ENCODE data around the gene SLC9A9.
"Not testable (repeated sequence)": the region's sequence is repeated elsewhere in the genome, so short reads cannot be mapped to it uniquely, and the experiment has no call there.

SLC9A9 gene

DNA sequence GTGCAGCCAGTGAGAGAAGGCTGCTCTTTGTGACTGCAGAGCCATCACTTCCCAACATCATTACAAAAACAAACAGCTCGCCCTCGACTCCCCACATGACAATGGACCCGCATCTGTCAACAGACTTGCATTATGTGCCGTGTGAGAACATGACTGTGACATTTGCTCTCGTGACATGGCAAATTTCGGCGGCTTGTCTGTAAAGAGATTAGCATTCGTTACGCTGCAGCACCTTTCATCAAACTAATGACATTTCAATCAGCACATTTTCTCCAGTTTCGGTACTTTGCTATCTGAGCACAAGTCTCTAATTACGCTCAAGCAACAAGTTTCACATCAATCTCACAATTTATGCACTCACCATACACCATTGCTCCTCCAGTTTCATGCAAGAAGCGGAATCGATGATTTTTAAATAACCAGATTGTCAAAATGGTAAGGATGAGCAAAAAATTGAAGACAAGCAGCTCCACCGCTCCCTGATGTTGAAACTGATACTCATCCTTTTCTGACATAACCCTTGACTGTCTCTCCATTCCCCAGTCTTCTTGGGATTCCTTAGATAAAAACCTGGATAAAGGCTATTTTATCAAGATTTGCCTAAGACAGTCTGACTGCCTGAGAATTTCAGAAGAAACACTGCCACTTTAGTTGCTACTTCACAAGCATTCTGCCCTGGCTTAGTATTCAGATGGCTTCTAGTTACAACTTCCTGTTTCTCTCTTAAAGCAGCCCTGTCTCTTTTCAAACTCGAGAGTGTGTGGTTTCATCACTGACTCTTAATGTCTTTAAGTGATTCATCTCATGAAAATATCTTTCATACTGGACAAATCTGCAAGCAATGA, at the start of gene SLC9A9:
SLC9A9 (minus strand) TSS at position 682 of the 845 bp plus-strand sequence; CDS start at position 536, 146 bp downstream.
- peak; percentile 77 for DNase-seq

DNA sequence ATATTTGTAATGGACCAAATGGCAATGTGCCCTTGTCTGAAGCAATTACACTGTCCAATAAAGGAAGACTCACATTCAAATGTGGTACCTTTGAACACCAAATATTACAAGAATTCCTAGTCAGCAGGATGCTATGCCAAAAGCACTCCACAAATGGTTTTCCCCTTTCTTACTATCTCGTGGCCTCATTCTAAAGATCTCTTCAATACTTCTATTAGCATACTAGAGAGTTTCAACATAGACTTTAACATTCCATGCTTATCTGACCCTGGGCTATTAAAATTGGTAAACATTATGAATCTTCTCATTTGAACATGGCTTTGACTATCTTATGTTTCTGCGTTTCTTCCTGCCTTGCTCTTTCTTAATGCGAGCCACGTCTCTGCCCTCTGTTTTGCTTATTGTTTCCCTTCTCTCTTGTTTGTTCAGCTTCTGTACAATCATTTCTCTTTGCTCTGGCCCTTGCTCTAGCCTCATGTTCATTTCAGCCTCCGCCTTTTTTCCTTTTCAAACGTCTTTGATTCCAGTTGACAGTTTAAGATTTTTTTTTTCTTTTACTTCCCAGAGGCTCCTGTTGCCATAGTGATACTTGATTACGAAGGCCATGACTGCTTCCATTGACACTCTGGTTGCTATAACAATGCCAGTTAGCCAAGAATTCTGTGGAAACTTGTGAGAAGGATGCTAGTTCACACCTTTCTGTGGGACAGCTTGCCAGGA, 49.5 kb upstream of the SLC9A9 start:
- peak; percentile 80 for DNase-seq

DNA sequence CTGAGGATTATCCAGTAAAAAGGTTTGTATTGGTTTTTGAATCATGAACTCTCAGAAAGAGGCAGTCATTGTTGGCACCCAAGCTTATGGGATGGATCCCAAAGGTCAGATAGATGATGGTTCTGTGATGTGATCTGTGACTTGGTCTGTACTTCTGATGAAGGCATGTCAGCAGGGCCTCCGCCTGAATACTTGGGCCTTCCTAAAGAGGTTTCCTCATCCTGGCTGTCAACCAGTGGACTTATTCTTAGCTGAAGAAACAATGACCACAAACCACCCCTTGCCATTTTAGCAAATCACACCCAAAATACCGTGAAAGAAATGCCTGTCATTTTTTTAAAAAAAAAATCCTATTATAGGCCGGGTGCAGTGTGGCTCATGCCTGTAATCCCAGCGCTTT, 48.2 kb upstream of the SLC9A9 start:
- no peak for DNase-seq

DNA sequence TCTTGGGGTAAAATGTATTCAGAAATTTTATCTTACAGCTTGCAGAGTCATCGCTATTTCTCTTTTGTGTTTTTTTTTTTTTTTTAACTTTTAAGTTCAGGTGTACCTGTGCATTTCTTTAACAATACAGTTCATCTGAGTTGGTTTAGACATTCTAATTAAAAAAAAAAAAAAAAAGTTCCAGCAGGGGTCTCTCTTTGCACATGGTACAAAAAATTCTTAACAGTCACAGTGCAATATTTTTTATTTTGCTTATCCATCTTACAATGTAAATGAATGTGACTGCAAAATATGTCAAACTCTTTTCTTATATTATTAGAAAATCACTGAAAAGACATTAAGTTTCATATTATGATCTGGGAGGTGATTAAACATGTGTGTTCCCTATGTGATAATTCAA, 47.5 kb upstream of the SLC9A9 start:
- peak; percentile 62 for DNase-seq

DNA sequence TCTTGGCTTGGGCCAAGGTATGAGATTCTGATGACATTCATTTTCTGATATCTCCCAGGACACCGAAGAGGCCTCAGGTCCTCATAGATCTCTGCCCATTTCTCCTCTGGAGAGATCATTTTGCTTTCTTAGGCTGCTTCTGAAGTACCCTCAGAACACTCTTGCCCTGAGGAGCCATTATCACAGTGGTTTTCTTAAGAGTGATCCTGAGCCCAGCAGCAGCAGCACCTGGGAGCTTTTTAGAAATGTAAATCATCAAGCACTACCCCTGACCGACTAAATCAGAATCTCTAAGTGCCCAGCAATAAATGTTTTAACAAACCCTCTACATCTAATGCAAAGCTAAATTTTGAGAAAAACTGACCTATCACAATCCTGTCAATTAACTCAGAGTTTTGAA, 40.6 kb upstream of the SLC9A9 start:
- DNase-seq = no peak

DNA sequence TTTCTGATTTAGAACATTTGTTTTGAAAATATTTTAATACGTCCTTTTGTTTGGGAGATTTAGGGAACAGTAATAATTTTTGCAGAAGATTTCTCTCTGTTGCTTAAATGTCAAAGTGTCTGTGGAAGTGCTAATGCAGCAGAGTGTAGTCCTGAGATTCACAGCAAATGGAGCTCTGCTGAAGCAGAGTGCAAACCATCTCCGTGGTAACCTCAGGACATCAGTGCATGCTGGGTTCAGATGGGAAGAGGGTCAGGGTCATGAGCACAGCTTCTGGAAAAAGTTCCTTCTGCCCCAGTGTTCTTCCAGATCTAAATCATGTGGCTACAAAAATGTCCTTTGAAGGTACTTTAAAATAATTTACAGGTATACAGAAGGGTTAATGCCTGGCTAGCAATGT, 39.9 kb upstream of the SLC9A9 start:
- no peak for DNase-seq

DNA sequence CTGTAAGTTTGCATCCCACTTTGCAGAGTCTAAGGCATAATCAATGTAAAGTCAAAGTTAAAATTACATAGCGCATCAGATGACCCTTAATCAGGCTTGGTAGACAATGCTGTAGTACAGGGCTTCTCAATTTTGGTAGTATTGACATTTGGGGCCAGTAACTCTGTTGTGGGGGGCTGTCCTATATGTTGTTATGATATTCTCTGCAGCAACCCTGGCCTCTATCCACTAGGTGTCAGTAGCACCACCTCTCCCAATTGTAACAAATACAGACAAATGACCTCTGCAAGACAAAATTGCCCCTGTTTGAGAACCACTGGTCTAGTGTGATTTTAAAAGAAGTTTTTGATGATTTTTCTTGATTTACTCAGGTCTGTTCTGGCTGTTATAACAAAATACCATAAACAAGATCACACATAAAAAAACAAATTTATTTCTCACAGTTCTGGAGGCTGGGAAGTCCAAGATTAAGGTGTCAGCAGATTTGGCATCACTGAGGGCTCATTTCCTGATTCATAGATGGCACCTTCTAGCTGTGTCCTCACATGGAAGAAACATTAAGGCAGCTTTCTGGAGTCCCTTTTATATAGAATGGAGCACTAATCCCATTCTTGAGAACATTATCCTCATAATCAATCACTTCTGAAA, 37.6 kb upstream of the SLC9A9 start:
- DNase-seq = peak; percentile 64

DNA sequence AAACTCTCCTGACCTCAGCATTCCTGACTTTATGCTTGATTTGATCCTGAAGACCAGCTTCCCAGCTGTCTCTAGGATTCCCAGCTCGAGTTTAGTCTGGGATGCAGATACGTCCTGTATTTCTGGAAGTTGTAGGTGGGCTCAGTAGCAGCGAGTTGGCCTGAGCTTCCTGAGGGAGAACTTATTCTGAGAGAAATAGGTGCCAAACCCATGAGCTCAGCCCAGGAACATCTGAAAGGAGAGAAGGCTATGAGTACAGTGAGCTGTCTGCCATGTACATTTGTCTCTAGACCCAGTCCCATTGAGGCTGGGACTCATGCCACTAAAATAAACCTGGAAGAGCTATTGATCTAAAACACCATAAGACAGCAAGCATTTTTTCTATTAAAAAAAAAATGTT, 36.6 kb upstream of the SLC9A9 start:
- no peak for DNase-seq

DNA sequence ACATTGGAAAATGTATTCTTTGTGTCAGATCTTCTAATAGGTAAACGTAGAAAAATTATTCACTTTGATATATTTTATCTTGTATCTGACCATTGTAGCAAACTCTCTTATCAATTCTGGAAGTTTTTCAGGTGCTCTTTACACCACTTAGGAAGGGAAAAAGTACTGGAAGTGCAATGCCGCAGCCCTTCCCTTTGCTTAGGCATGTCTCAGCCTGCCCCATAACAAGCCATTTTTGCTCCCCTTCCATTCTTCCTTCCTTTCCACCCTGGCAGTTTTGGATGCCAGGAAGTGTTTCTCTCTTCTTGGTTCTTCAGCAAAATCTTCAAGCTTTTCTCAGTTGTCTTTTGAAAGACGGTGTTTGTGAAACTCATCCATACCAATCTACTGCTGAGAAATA, 34.9 kb upstream of the SLC9A9 start:
- DNase-seq = no peak

DNA sequence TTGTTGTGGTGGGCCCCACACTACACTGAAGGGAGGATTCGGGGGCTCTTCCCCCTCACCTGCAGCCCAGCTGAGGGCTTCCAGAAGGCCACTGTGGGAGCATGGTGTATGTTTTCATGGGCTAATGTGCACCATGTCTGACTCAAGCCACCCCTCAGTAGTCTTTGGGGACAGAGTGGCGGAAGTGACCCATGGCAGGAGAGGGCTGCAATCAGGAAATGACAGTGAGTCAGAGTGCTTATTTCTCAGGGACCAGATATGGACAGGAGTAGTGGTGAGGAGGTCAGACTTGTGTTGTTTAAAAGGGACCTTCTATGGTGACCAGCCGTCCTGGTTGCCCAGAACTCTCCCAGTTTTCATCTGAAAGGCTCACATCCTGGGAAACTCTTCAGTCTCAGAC, 32.8 kb upstream of the SLC9A9 start:
- no peak for DNase-seq

DNA sequence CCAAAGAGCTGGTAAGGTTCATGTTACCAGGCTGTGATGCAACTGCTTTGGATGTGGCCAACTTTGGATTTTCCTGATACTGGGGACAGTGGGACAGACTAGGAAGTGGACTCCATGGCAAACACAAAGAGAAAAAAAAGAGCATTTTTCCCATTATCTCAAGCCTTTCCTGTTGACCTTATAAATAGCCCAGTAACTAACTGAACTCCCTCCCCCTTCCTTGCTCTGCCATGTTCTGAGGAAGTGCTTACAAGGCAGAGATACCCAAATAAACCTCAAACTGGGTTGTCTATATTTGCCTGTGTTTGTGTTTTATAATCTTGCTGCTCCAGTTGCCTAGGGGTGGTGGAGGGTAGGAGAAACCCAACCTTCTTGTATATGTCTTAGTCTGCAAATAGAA, 27.3 kb upstream of the SLC9A9 start:
- no peak for DNase-seq

DNA sequence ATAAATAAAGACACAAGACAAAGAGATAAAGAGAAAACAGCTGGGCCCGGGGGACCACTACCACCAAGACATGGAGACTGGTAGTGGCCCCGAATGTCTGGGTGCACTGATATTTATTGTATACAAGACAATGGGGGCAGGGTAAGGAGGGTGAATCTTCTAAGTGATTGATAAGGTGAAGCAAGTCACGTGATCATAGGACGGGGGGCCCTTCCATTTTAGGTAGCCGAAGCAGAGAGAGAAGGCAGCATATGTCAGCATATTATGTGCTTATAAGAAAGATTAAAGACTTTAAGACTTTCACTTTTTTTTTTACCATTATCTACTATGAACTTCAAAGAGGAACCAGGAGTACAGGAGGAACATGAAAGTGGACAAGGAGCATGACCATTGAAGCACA, 25.3 kb upstream of the SLC9A9 start:
- DNase-seq = not testable (repeated sequence)

DNA sequence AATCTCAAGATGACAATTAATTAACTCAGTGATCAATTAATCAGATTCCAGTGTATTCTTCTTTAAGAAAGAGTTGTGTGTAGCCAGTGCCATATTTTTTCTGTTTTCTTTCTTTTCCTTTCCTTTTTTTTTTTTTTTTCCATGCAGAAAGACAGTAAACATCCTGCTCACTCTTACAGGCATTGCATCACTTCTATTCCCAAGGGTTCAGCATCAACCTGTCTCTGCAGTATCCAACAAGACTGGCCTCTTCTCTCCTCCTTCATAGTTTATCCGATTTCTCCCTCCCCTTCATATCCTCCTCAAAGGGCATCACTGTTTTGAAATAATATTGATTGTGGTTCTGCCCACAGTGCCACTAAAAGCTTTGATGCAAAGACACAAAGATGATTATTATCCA, 17.0 kb upstream of the SLC9A9 start:
- DNase-seq = no peak

DNA sequence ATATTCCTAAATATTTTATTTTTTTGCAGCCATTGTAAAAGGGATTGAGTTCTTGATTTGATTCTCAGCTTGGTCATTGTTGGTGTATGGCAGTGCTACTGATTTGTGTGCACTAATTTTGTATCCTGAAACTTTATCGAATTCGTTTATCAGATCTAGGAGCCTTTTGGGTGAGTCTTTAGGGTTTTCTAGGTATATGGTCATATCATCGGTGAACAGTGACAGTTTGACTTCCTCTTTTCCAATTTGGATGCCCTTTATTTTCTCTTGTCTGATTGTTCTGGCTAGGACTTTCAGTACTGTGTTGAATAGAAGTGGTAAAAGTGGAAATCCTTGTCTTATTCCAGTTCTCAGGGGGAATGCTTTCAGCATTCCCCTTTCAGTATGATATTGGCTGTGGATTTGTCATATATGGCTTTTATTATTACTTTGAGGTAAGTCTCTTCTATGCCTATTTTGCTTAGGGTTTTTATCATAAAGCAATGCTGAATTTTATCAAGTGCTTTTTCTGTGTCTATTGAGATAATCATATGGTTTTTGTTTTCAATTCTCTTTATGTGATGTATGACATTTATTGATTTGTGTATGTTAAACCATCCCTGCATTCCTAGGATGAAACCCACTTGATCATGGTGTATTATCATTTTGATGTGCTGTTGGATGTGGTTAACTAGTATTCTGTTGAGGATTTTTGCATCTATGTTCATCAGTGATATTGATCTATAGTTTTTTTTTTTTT, 11.4 kb upstream of the SLC9A9 start:
- DNase-seq = no peak

DNA sequence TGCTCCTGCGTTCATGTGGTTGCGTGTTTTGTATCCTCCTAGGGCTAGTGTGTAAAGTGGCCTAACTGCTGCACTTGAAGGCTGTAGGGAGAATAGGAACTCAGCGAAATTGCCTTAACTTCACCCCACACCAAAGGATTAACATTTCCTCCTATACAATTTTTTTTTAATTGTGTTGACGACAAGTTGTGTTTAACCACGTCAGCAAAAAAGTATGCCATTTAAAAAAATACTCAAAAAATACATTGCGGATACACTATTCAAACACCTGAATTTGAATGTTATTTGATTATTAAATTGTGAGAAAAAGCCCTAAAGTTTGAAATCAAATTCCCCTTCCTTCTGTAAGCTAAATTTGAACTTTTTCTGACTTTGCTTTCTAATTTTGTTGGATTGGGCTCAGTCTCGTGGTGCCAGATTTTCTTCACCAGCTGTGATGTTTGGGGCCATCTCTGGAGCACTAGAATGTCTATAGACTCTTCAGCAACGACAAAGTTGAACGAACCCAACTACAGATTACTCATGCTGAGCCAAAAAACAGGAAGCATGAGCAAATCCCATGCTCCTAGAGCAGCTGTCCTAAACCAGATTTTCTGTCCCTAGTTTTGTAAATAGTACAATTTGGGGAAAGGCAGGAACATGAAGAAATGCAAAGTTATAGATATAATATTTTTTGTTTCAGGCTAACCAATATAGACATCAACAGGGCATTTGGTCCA, 8.1 kb upstream of the SLC9A9 start:
- DNase-seq = no peak

DNA sequence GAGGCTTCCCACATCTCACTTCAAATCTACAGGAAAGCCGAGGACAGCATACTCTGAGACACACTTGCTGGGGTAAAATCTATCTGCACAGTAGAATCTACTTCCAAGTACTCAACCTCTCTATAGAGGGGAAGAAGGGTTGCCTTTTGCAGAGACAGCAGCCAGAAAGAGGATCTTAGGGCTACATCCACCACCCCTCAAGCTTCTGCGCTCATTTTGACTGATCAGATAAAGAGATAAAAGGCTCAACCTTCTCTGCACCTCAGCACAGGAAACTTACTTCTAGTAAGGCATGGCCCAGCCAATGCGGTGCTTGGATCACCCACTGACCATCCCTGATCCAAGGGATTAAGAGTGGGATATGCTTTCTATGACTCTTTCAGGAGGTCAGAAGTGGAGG, 6.9 kb upstream of the SLC9A9 start:
- no peak for DNase-seq

DNA sequence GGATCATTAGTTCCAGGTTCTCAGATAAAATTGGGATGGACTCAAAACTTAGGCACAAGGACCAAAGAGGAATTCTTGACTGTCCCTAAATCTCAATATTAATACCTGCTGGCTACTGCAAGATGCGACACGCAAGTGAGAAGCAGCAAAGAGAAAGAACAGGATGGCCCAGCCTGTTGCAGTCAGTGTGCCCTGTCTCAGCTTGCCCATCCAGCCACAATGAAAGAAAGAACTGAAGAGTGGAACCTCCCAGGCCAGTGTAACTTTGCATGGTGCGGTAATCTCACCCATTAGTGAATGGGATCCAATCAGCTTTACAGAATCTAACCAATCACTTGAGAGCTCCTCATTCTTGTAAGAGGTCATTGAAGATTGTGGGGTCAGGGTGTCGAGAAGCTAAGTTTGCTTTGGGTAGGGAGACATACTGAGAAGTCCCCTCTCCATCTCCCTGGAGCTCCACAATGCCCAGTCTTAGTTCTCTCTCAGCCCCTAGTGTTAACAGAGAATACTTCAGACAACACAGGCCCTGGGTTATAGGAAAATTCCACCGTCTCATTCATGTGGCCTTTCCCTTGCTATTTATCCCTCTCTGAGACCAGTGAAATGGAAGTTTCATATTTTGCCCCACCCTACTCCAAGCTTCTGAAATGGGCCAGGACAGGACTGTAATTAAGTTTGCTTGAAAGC, 3.2 kb upstream of the SLC9A9 start:
- DNase-seq = no peak

DNA sequence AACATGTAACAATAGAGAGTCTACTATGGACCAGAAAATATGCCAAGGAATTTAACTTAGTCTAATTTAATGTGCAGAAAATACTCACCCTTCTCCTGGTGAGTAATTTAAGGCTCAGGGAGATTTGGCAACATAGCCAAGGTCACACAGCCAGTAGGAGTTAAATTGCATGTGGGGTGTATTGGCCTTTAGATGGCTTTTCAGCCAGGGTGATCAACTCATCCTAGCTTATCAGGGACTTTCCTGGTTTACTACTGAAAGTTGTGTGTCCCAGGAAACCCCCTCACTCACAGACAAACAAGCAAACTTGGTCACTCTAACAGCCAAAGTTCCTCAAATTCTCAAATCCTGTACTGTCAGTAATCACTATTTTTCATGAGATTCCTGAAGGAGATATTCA, 2.6 kb upstream of the SLC9A9 start:
- DNase-seq = no peak

DNA sequence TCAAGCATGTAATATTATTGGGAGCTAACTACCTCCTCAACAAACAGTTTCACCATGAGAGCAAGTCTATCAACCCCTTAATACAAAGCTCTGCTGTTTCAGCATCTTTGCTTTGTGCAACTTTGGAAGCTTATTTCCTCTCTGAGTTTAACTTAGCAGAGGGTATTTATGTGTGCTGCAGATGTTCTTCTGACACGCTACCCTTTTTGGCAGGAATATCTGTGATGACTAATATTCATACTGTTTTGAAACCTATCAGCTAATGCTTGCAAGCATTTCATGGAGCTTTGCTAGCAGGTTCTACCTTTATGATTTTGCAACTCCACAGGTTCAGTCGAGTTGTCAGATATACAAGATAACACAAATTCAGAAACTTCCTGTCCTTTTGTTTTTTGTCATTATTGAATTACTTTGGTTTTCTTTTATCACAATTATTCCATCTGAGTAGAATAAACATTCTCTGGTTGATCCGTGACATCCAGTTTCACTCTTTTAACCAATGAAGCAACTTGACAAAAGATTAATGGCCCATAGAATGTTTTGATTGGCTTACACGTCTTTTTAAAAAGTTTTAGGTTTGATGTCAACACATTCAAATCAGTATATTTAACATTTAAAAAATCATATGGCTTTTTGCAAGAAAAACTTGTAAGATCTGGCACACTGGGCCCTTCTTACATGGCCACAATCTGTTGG, 1.7 kb upstream of the SLC9A9 start:
- peak; percentile 49 for DNase-seq

DNA sequence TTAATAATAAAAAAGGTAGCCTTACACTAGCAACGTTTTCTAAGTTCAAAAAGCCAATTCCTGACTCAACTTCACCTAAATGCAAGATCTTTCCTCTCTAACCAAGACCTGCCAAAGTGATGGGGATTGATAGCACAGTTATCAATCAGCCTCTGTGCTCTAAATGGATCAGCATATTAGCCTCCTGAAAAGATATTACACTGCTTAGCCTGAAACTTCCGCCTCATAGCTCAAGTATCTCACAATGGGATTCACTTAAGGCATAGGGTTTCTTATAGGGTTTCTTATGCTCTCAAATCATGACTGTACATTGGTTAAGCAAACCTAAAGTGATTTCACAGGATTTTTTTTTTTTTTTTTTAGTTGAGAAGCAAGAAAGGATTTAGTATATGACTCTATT, 436 bp upstream of the SLC9A9 start:
- no peak for DNase-seq

DNA sequence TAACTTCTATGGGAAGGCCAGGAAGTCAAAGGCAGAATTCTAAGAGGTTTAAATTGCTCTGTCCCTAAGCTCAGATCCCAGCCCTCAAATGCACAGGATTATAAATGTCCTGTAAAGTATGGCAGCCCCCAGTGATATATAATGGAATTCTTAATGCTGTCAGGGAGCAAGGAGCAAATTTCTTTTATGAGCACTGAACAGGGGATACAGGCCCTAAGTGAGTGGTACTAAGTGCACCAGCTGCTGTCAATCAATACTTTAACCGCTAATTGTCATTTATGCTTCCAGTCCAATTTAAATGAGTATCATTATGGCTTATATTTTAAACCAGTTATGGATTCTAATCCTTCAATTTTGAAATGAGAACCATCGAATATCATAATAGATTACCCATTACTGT, 4.7 kb downstream of the SLC9A9 start:
- peak; percentile 70 for DNase-seq
